ENCODE results near the gene TFAP2C.

DNA sequence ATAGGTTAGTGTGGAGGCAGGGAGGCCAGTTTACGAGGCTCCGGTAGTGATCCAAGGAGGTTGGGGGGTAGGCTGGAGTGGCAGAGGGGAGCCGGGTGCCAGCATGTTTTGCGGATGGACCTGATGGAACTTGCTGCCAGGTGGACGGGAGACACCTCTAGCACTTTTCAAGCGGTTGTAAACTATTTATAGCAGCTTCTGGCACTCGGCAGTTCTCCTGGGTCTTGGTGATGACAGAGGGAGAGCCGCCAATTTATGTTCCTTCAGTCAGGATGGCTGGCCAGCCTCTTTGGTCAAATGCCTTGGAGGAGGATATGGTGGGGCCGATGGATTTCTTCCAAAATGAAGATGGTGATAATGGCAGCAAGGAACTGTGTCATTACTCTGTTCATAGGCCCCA is 28.8 kb downstream of the TFAP2C start:
- no peak for TF ChIP-seq POLR2A (IDR thresholded peaks at IDR 0.05; ENCODE audit: low read length)
- TF ChIP-seq GATA1 (IDR thresholded peaks at IDR 0.05; ENCODE audit: low read depth, low read length): no peak
